ENCODE results near the gene TRPM7.

GRCh38 chr15:50685191-50685975 is 1.2 kb downstream of the TRPM7 start:
- TF ChIP-seq GABPA (IDR thresholded peaks at IDR 0.05; ENCODE audit: low read depth) (no peak), CTCF (IDR thresholded peaks at IDR 0.05; ENCODE audit: insufficient read depth, low read length) (no peak), POLR2AphosphoS5 (IDR thresholded peaks at IDR 0.05; ENCODE audit: low read depth) (no peak)
